NCI-H1930 (cell line): ENCODE data around the gene RGS17.
"Not testable (repeated sequence)": the region's sequence is repeated elsewhere in the genome, so short reads cannot be mapped to it uniquely, and the experiment has no call there.

Experiments
- DNase-seq, 2 experiments: peaks; one replicate each; lab custom pipeline; 2025; lab: John Stamatoyannopoulos, UW

RGS17 gene

DNA sequence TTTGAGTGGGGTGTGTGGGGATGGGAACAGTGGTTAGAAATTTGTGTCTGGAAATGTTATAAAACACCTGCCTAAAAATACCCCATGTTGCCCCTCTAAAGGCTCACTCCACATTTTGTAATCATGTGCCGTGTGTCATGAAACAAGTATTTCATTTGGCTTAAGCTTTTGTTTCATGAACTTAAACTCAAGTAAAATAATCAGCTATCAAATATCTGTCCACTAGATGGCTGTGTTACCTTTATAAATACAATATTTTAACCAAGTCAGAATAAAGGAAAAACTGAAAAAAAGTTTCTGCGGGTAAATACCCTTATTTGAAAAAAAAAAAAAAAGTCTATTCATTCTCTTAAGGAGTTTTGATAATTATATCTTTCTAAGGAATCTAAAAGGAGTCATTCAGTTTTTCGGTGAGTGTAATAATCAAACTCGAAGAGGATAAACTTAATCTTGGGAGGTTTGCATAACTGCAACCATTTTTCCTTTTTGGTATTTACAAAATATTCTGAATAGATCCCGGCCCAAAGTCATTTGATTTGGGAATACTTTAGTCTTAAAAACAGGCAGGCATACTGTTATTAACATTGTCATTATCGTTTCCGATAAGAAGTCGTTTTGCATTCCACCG, 98.7 kb downstream of the RGS17 start:
- peak in 1 of 2 experiments; percentile 1 for DNase-seq

DNA sequence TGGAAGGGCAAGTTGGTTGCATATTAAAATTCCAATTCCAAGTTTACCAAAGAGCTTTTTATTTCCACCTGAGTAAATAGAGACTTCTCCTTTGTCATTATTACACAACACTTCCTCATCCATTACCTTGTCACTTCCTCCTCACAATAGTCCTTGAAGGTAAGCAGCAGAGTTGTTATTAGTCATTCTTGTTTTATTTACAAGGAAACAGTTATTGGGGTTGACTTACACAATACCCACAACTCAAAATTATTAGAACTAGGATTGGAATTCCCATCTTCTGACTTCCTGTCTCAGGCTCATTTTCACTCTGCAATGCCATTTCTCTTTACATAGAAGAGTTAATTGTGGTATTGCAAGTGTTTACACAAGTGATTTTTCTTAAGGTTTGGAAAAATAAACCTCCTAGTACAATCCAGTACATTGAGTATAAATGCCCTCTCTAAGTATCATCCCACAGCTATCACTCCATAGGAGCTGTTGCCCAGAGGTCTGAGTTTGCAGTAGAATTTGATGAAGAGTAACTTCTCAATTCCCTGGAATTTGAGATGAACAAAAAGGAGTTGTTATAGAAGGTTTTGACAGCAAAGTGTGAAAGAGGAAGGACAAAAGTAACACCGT, 99.6 kb downstream of the RGS17 start:
- DNase-seq: no peak

DNA sequence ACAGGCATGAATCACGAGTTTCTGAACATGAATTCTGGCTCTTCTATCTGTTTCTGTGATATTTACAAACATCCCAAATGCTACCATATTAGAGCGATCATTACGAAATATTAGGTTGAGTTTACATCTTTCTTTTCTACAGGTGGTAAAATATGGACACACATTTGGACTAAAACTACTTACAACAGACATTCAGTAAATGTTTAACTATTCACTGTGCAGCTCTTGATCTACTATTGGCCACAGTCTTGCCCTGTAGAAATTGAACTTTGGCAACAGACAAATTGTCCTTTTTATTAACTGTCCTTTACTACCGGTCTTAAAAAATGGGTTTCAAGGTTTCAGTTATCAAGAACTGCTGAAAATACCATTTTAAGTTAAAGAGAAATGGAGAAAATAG, 102.1 kb downstream of the RGS17 start:
- no peak for DNase-seq

DNA sequence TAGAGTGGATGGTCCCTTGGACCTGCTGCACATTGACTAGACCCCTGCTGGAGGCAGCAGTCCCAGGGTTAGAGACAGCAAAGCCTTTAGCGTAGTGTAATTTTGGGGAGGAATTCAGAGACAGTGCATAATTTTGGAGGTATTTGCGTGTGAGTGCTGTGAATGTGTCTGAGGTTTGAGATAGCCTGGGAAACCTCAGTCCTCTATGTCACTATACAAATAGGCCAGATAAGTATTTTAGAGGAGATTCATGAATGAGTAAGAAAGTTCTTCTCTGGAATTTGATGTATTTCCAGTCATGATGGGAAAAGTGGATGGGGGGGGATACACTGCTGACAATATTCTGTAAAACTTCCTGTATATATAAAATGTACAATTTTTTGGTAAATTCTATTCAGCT, 102.8 kb downstream of the RGS17 start:
- no peak for DNase-seq

DNA sequence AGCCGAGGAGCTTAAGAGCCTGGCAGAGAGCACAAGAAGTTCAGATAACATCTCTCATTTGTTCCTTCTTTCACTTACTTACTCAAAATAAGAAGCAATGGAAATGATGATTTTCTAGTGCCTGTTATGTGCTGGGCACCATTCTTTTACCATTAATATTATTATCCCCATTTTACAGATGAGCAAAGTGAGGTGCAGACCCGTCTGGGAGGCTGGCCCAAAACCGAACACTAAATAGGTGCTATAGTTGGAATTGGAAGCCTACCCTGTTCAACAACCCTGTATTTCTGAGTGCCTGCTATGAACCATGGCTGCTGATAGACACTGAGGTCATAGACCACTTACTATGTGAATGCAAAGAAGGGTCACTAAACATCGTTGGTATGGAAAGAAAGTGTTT, 103.6 kb downstream of the RGS17 start:
- no peak for DNase-seq

DNA sequence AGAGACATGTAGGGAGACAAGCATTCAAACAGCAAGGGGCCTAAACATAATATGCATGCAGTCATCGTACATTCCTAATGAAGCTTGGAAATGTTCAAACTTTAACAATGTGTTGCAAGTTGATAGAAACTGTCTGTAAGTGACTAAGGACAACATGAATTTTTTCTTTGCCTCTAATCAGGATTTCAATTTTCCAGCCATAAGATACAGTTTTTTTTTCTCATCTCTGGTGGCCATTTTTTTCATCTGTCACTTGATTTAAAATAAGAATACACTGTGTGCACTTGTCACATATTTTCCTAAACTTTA, 106.4 kb downstream of the RGS17 start:
- DNase-seq: no peak

DNA sequence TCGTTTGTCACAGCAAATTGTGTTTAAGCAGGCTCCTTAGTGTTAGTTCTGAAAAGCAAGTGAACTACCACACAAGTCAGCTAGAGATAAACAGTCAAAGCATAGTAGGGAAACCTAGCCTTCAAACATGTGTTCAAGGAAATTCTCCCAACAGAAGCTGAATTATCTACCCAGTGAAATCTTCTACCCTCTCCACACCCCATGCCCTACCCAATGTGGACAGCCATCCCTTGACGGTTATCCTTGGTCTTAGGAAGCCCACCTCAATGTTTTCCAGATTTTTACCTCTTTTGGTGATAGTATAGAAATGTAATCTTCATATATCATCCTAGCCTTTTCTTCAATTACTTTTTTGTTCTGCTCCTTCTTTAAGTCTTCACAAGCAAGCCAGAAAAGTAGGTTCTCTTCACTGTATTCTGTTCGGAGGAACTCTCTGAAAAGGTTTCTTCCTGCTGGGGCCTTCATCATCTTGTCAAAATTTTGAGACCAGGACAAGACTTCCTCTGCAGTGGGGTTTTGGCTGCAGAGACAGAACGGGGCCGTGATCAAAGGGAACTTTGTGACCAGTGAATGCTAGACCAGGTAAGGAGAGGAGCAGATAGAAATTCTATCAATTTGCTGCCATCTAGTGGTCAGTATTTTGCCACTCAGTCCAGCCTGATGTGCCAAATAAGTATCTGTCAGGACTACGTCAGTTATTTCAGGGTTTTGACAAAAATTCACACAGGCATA, 106.9 kb downstream of the RGS17 start:
- peak in 1 of 2 experiments; percentile 21 for DNase-seq

DNA sequence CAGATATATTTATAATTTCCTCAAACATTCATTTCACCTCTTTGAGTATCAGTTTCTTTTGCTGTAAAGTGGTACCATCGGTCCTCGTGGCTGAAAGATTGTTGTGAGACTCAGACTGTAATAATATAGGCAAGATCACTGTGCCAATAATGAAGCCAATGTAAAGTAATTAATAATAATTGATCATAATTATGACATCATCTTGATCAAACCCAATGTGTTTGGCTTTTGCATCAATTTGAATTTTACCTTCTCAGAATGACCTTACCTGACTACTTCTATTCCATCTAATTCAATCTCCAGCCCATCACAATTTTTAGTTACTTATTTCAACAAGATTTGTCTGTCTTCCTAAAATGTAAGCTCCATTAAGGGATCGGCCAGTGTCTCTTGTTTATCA, 112.7 kb downstream of the RGS17 start:
- no peak for DNase-seq

DNA sequence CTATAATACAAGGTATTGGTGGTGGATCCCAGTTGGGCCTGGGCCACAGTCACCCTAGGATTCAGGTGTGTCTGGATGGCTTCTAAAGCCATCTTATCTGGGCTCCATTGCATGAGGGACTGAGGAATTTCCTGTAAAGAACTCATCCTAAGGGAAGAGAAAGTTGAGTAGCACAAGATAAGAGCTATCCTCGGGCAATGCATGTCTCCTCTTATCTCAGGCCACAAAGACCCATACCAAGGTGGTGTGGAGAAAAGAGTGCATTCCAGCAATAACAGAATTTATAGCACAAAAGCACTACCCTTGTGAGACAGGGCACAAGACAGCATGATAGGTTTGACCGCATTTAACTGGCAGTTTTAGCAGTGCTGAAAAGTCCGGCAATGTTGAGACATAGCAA, 114.2 kb downstream of the RGS17 start:
- DNase-seq: no peak

DNA sequence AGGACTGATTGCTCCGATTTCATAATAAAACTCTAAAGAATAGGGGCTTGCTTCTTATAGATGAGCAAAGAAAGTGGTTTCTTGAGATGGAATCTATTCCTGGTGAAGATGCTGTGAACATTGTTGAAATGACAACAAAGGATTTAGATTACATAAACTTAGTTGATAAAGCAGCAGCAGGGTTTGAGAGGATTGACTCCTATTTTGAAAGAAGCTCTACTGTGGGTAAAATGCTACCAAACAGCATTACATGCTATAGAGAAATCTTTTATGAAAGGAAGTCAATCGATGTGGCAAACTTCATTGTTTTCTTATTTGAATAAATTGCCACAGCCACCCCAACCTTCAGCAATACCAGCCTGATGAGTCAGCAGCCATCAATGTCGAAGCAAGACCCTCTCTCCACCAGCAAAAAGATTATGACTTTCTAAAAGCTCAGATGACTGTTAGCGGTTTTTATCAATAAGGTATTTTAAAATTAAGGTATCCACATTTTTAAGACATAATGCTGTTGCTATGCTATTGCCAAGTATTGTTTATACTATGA, 115.9 kb downstream of the RGS17 start:
- no peak for DNase-seq

DNA sequence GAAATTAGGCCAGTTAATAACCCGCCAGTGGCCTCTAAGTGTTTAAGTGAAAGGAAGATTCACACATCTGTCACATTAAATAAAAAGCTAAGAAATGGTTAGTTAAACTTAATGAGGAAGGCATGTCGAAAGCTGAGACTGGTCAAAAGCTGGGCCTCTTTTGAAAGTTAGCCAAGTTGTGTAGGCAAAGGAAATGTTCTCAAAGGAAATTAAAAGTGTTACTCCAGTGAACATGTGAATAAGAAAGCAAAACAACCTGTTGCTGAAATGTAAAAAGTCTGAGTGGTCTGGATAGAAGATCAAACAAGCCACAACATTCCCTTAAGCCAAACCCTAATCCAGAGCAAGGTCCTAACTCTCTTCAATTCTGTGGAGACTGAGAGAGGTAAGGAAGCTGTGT, 117.6 kb downstream of the RGS17 start:
- DNase-seq: no peak

DNA sequence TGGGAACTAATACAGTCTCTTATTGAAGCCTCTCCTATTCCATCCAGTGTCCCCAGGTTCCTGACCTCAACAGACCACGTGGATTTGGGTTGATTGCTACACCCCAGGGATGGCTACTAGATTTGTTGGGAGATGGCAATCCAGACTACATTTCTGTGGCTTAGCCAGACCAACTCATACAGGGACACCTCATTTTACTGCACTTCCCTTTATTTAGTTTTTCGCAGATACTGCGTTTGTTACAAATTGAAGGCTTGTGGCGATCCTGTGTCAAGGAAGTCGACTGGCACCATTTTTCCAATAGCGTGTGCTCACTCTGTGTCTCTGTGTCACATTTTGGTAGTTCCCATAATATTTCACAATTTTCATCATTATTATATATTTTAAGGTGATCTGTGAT, 118.2 kb downstream of the RGS17 start:
- DNase-seq: no peak

DNA sequence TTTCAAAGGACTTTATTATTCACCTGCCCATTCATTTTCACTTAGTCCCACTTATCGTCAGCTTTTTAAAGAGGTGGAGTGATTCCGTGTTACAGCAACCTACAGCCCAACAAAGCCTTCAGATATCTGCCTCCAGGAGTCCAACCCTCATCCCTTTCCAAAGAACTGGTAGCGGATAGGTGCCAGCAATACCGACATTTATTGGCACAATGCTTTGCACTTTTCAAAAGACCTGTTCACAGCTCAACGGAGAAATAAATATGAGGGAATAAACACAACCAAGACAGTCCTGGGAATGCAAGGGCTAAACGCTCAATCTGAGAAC, 127.8 kb downstream of the RGS17 start:
- DNase-seq: no peak

DNA sequence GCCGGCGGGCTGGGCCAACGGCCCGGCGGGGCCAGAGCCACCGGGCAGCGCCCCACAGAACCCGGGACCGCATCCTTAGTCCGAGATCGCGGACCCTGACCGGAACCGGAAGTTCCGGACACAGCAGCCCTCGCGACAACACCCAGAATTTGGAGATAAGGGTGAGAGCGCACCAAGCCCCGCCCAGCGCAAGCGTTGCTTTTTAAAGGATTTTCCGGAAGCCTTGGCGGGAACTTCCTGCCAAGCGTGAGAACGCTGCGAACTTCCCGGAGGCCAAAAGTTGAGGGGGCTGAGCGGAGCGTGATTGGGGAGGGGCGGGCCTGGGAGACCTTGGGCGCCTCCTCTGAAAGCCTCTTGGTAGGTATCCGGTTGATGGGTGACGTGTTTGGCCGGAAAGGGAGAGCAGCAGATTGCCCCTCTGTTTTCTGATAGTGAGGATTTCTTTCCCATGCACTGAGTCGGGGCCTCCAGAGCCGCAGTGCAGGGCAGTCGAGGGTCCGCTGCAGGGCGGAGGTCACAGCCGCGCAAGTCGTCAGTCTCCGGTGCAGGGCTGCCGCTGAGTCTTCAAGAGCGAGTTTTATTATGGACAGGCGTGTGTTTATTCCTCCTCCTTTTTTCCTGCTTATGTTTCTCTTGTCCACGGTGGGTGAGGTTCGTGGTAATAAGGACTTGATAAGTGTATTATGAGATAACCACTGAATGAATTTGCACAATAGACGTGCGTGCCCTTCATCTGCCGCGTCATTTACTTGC, 128.3 kb downstream of the RGS17 start, which contains the start of gene MTRF1L:
MTRF1L (minus strand) TSS at position 97 of the 753 bp plus-strand sequence; CDS start at position 73, 24 bp downstream.
- DNase-seq: peak; percentile 78 to 84

DNA sequence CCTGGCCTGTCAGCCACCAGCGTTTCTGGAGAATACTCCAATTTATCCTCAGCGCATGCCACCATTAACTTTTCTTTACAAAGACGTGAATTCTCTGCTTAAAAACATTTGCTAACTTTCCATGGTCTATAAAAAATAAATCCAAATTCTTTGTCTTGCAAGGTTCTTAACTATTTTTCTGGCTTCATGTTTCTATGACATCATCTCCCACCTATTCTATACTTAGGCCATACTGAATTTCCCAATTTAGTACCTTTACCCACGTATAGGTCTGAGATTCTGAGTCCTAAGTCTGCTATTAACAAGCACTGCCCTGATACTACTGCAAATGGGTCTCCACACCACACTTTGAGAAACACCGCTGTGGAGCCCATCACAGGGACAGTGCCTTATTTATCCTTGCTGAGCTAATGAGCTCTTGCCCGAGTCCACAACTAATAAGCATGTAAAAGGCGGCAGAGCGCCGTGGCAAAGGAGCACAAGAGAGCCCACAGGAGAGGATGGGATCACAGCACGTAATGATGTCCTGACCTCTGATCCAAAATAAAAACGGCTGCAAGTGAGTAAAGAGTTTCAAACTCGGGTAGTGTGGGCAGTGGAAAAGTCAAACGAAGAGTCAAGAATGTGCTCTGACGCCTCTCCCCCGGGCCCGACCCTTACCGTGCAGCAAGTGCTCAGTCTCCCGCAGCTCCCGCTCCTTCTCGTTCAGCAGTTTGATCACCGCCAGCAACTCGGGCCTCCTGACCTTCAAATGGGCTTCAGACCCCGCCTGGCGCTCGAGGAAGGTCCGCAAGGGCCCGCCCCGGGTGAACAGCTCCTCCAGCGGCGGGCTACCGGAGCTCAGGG, 129.1 kb downstream of the RGS17 start:
- no peak for DNase-seq

DNA sequence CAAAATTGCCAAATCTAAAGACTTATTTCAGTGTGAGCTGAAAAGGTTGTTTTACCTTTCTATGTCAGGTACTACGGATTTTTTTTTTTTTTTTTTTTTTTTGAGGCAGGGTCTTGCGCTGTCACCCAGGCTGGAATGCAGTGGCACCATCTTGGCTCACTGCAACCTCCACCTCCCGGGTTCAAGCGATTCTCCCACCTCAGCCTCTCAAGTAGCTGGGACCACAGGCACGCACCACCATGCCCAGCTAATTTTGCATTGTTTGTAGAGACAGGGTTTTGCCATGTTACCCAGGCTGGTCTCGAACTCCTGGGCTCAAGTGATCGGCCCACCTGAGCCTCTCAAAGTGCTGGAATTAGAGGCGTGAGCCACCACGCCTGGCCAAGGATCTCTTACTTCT, 130.3 kb downstream of the RGS17 start:
- DNase-seq: not testable (repeated sequence)

DNA sequence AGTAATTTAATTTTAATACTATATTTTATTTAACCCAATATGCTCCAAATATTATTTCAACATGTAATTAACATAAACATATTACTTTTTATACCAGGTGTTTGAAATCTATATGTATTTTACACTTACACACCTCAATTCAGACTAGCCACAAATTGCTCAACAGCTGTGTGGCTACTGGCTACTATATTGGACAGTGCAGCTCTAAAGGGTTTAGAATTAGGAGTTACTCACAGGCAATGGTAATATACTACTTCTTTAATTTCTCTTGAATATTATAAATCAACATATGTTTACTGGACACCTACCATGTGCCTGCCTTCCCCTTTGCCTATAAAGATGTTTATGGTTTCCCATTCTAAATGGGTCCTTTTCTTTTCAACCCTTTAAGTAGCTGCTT, 130.8 kb downstream of the RGS17 start:
- no peak for DNase-seq

DNA sequence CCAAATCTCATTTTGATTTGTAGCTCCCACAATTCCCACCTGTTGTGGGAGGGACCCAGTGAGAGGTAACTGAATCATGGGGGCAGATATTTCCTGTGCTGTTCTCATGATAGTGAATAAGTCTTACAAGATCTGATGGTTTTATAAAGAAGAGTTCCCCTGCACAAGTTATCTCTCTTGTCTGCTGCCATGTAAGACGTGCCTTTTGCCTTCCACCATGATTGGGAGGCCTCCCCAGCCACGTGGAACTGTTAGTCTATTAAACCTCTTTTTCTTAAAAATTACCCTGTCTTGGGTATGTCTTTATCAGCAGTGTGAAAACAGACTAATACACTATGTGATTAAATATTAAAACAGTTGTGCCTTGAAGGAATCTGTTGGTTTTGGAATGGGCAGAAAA, 131.5 kb downstream of the RGS17 start:
- DNase-seq: not testable (repeated sequence)

DNA sequence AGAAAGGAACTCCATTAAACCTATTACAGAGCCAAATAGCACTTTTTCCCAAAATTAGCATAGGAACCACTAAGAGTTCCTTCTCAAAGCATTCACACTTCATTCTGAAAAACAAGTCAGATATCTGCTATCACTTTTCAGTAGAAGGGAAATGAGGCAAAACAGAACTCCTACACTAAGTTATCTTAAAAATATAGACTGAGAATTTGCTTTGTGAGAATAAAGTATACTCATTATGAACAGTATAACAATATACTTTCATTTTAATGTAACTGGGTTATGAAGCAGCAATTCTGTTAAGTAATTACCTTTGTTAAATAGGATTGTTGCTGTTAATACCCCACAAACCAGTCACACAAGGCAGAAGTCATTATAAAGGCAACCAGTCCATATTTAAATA, 137.2 kb downstream of the RGS17 start:
- DNase-seq: no peak

DNA sequence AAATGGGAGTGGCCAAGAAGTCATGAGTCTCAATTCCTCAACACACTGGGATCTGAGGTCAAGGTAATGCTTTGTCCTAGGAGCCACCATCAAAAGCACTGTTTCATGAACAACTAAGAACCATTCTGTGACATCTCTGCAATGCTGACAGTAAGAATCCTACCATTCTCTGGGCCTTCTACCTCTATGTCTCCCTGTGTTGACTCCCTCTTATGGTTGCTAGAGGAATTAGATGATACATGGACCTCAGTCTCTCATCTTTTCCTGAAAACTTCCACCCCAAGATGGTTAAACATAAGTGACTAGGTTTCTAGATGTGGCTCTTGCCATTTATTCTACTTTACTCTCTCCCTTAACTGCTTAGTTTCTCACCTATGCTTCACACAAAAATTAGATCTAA, 137.7 kb downstream of the RGS17 start:
- no peak for DNase-seq

DNA sequence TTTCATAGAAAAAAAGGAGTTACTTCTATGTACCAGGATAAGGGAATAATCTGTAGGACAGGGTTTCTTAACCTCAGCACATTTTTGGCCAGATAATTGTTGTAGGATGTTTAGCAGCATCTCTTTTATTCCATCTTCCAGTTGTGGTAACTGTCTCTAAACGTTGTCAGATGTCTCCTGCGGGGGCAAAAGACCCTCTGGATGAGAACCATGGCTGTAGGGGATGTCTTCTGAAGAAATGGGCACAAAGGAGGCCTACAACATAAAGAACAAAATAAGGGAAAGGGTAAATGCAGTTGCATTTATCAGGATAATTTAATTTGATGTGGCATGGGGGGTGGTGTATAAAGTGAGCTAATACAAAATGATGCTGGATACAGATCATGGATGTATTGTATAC, 144.1 kb downstream of the RGS17 start:
- no peak for DNase-seq

DNA sequence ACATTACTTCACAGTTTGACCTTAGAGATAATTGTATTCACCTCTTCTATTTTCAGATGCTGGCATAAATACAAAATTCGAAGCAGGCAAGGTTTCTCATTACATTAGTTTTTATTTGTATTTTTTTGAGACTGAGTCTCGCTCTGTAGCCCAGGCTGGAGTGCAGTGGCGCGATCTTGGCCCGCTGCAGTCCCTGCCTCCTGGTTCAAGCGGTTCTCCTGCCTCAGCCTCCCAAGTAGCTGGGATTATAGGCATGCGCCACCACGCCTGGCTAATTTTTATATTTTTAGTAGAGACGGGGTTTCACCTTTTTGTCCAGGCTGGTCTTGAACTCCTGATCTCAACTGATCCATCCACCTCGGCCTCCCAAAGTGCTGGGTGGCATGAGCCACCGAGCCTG, 145.8 kb downstream of the RGS17 start:
- not testable (repeated sequence) for DNase-seq
